HG02852 (cell line): Measurements from ENCODE around the gene ZNF346.
"Not testable (repeated sequence)": the region's sequence is repeated elsewhere in the genome, so short reads cannot be mapped to it uniquely, and the experiment has no call there.

Experiments used
- ATAC-seq: cut with Tn5 transposase; IDR thresholded peaks from one replicate; pipeline ENCODE4 v1.9.1; 2021; ENCODE audit warnings: mild to moderate bottlenecking, moderate library complexity; ENCODE audit not compliant: unreplicated experiment

ZNF346 gene

GRCh38 chr5:177022386-177023302 is at the start of gene ZNF346:
Gene ZNF346, plus strand, starts transcription at chr5:177022696. Its CDS starts 43 bp downstream, at chr5:177022739.
- ATAC-seq, result peak; percentile 92

GRCh38 chr5:176979669-176980068 is 42.8 kb upstream of the ZNF346 start:
- ATAC-seq, result no peak

GRCh38 chr5:176980818-176981217 is 41.7 kb upstream of the ZNF346 start:
- no peak for ATAC-seq

- not testable (repeated sequence) for ATAC-seq
These were observed 39.4 kb upstream of the ZNF346 start for GRCh38 chr5:176983112-176983511.

- ATAC-seq, result not testable (repeated sequence)
These were observed 38.9 kb upstream of the ZNF346 start for GRCh38 chr5:176983593-176983992.

GRCh38 chr5:176984176-176984575 is 38.3 kb upstream of the ZNF346 start:
- not testable (repeated sequence) for ATAC-seq

- ATAC-seq, result no peak
These were observed 37.0 kb upstream of the ZNF346 start for GRCh38 chr5:176985516-176985915.

DNA sequence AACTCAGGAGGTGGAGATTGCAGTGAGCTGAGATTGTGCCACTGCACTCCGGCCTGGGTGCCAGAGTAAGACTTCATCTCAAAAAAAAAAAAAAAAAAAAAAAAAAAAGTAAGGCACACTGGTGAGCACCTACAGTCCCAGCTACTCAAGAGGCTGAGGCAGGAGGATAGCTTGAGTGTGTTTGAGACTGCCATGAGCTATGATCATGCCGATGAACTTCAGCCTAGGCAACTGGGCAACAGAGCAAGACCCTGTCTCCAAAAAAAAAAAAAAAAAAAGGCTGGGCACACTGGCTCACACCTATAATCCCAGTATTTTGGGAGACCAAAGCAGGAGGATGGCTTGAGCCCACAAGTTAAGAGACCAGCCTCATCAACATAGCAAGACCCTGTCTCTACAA is 36.2 kb upstream of the ZNF346 start:
- no peak for ATAC-seq

- ATAC-seq, result no peak
These were observed 34.9 kb upstream of the ZNF346 start for GRCh38 chr5:176987583-176987982.

DNA sequence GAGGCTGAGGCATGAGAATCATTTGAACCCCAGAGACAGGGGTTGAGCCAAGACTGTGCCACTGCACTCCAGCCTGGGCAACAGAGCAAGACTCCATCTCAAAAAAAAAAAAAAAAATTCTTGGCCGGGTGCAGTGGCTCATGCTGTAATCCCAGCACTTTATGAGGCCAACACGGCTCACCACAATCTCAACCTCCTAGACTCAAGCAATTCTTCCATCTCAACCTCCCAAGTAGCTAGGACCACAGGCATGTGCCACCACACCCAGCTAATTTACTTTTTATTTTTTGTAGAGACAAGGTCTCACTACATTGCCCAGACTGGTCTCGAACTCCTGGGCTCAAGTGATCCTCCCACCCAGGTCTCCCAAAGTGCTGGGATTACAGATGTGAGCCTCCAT is 29.4 kb upstream of the ZNF346 start:
- not testable (repeated sequence) for ATAC-seq

DNA sequence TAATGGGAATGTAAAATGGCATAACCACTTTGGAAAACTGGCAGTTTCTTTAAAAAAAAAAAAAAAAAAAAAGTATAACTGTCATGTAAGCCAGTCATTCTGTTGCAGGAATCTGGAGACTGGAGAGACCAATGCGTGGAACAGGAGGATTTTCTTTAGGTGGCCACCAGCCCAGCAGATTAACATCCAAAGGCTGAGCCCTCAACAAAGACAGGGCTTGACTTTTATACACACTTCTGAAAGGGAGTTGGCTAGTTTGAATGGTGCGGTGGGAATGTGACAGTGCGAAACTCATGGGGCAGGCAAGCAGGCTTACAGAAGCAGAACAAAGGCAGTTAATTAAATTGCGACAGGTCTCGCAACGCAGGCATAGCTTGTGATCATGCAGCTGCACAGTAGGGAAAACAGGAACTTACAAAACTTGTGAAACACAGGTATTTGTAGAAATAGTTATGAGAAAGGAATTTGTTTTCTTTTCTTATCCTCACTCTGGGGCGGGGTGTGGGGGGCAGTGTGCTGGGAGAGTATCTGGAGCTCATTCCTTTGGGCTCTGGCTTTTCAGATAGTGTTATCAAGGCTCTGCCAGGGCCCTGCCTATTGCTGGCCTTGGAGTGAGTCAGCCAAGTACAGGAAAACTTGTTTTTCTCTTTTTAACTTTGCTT is 27.9 kb upstream of the ZNF346 start:
- peak; percentile 68 for ATAC-seq

- ATAC-seq, result no peak
These were observed 27.4 kb upstream of the ZNF346 start for GRCh38 chr5:176995122-176995490.

- no peak for ATAC-seq
These were observed 26.4 kb upstream of the ZNF346 start for GRCh38 chr5:176995896-176996767.

DNA sequence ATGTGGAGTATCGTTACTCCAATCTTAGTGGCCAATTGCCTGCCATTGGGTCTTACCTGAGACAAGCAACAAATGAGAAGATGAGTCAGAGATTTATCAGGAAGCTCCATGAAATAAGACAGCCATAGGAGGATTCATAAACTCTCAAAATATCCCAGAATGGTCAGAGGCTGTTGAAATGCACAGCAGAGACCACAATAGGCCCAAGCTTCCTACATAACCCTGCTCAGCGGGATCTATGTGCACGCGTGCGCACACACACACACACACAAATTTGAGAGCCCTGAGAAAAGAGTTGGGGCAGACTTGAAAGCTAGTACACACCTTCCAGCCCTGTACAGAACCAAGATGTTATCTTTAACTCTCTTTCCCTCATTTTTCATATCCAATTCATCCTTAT is 25.7 kb upstream of the ZNF346 start:
- no peak for ATAC-seq

DNA sequence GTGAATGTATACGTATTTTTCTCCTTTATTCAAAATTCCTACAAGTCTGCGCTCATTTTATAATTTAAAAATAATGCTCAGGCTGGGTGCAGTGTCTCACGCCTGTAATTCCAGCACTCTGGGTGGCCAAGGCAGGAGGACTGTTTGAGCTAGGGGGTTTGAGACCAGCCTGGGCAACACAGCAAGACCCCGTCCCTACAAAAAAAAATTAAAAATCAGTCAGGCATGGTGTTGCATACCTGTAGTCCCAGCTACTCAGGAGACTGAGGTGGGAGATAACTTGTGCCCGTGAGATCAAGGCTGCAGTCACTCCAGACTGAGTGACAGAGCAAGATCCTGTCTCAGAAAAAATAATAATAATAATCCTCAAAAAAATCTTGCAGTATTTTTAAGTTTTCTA is 23.7 kb upstream of the ZNF346 start:
- no peak for ATAC-seq

DNA sequence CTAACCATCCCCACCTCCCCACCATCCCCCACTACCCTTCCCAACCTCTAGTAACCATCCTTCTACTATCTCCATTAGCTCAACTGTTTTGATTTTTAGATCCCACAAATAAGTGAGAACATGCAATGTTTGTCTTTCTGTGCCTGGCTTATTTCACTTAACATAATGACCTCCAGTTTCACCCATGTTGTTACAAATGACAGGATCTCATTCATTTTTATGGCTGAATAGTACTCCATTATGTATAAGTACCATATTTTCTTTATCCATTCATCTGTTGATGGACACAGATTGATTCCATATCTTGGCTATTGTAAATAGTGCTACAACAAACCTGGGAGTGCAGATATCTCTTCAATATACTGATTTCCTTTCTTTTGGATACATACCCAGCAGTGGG is 23.0 kb upstream of the ZNF346 start:
- ATAC-seq, result not testable (repeated sequence)

- ATAC-seq, result no peak
These were observed 18.8 kb upstream of the ZNF346 start for GRCh38 chr5:177003649-177004048.

DNA sequence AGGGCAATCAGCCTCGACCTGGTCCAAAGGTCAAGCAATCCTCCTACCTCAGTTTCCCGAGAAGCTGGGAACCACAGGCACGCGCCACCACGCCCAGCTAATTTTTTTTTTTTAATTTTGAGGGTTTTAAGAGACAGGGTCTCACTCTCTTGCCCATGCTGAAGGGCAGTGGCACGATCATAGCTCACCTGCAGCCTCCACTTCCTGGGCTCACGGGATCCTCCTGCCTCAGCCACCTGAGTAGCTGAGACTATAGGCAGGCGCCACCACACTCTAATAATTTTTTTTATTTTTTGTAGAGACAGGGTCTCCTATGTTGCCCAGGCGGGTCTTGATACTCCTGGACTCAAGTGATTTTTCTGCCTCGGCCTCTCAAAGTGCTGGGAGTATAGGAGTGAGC is 17.5 kb upstream of the ZNF346 start:
- no peak for ATAC-seq

- peak; percentile 50 for ATAC-seq
These were observed 16.8 kb upstream of the ZNF346 start for GRCh38 chr5:177005619-177006264.

GRCh38 chr5:177006265-177006972 is 16.1 kb upstream of the ZNF346 start, which contains the start of gene UIMC1:
Gene UIMC1, minus strand, starts transcription at chr5:177006779. Its CDS starts 24,164 bp downstream, at chr5:176982615.
- ATAC-seq, result peak; percentile 78
